Keratinocyte (primary cell): ENCODE results near the gene COL9A3. TPM values are rescaled to one million over a fixed set of nuclear protein-coding genes. Genes with fewer than 3 reads are reported as not detected.

Experiments
- DNase-seq: peaks from one replicate; pipeline ENCODE4 v3.0.0-alpha.2; 2011; ENCODE audit warnings: low read depth, missing footprints, low spot score
- FAIRE-seq: peaks from 2 replicates; lab custom pipeline; 2011; peaks lifted over from hg19 to GRCh38; lab: Jason Lieb, UNC
- H2AFZ ChIP-seq: 2 replicates; pipeline ENCODE4 v1.6.0; 2012; ENCODE audit warnings: low read length, control low read depth, inconsistent platforms; ENCODE audit not compliant: control insufficient read depth
- H3K27ac ChIP-seq: 2 replicates; pipeline ENCODE4 v1.5.1; 2011; ENCODE audit warnings: low read length; ENCODE audit not compliant: control insufficient read depth, insufficient read depth
- H3K27me3 ChIP-seq: 3 replicates; pipeline ENCODE4 v1.6.0; 2011; ENCODE audit warnings: low read length; ENCODE audit not compliant: control insufficient read depth, insufficient read depth; ENCODE audit errors: extremely low read depth
- H3K36me3 ChIP-seq, 2 experiments: 2 replicates in 1 of 2; 3 replicates in 1 of 2; pipeline ENCODE4 v1.5.1; 2011; ENCODE audit warnings: low read length in 2 of 2, mild to moderate bottlenecking in 1 of 2; ENCODE audit not compliant: control insufficient read depth in 2 of 2, insufficient read depth in 2 of 2; ENCODE audit errors: extremely low read depth in 1 of 2
- H3K4me1 ChIP-seq: 3 replicates; pipeline ENCODE4 v1.5.1; 2011; ENCODE audit warnings: low read length; ENCODE audit not compliant: control insufficient read depth, insufficient read depth; ENCODE audit errors: extremely low read depth
- H3K4me2 ChIP-seq: 3 replicates; pipeline ENCODE4 v1.6.0; 2011; ENCODE audit warnings: low read depth, low read length; ENCODE audit not compliant: control insufficient read depth, insufficient read depth; ENCODE audit errors: extremely low read depth
- H3K4me3 ChIP-seq, 3 experiments: fragments of 200-600 bp in 1 of 3; sonication (generic) in 1 of 3; 2 replicates in 2 of 3; 3 replicates in 1 of 3; pipeline ENCODE4 v1.5.1; 2011 to 2016; ENCODE audit warnings: low read length in 3 of 3, mild to moderate bottlenecking in 3 of 3, control low read depth in 2 of 3, inconsistent platforms in 1 of 3, low read depth in 1 of 3, mixed read lengths in 1 of 3, mixed run types in 1 of 3, moderate library complexity in 1 of 3; ENCODE audit not compliant: control insufficient read depth in 2 of 3, insufficient read depth in 2 of 3; ENCODE audit errors: extremely low read depth in 1 of 3
- H3K79me2 ChIP-seq: 2 replicates; pipeline ENCODE4 v1.6.0; 2012; ENCODE audit warnings: low read length; ENCODE audit not compliant: control insufficient read depth, insufficient read depth
- H3K9ac ChIP-seq: 3 replicates; pipeline ENCODE4 v1.6.0; 2011; ENCODE audit warnings: low read length; ENCODE audit not compliant: control insufficient read depth, insufficient read depth; ENCODE audit errors: extremely low read depth
- H3K9me1 ChIP-seq: 3 replicates; pipeline ENCODE4 v1.6.0; 2011; ENCODE audit warnings: low read length; ENCODE audit not compliant: control insufficient read depth, insufficient read depth; ENCODE audit errors: extremely low read depth
- H3K9me3 ChIP-seq: 2 replicates; pipeline ENCODE4 v1.5.1; 2012; ENCODE audit warnings: low read depth, low read length; ENCODE audit not compliant: control insufficient read depth
- H4K20me1 ChIP-seq: 3 replicates; pipeline ENCODE4 v1.6.0; 2011; ENCODE audit warnings: low read length; ENCODE audit not compliant: control insufficient read depth, insufficient read depth; ENCODE audit errors: extremely low read depth
- CTCF ChIP-seq, 3 experiments: IDR thresholded peaks in 1 of 3; conservative IDR thresholded peaks in 1 of 3; optimal IDR thresholded peaks in 1 of 3; 2 replicates in 2 of 3; 3 replicates in 1 of 3; pipeline versions ENCODE3 to v1.5.1; 2011; ENCODE audit warnings: low read length in 3 of 3, mild to moderate bottlenecking in 3 of 3, moderate library complexity in 2 of 3, control low read depth in 1 of 3, inconsistent platforms in 1 of 3; ENCODE audit not compliant: insufficient read depth in 2 of 3; ENCODE audit errors: extremely low read depth in 1 of 3
- EZH2 ChIP-seq: IDR thresholded peaks from one replicate; pipeline ENCODE4 v1.6.1; 2012; ENCODE audit warnings: inconsistent platforms, mild to moderate bottlenecking, low read length, moderate library complexity
- dilution Hi-C: fragments of 300-500 bp; cut with MboI; formaldehyde crosslinking; loops from one replicate; pipeline ENCODE4 v1.7.0; 2020; ENCODE audit warnings: low sequenced_read_pairs; ENCODE audit not compliant: extremely low pct_ligation_motif_present
- polyA plus RNA-seq, 5 experiments: library from polyadenylated mRNA; depleted of rRNA in 3 of 5; stranded (reverse) in 3 of 5; stranded (forward) in 1 of 5; unstranded in 1 of 5; fragments of >200 nt; gene quantifications; 1 replicate in 1 of 5; 2 replicates in 3 of 5; 3 replicates in 1 of 5; pipeline versions ENCODE4 v1.2.1 to v1.2.3, GENCODE V29; 2011 to 2012; ENCODE audit warnings: missing spikeins in 2 of 5, low read depth in 1 of 5, low replicate concordance in 1 of 5

COL9A3 gene
- polyA plus RNA-seq, 1 donor (not counting 4 experiments of a cell fraction or from before 2014, with no cell fraction given), result 4.8 TPM

- H3K4me1 ChIP-seq, result peaks cover 4% of the 10 kb centered on the region
- H3K36me3 ChIP-seq, result no peaks in the 10 kb centered on the region
- dilution Hi-C loops, result no loop called here
- FAIRE-seq (no peak), DNase-seq (no peak)
- H3K9me1 ChIP-seq, result no peaks in the 10 kb centered on the region
- no peak overlapping the region for H3K4me2 ChIP-seq
- H3K9me3 ChIP-seq, result no peaks in the 10 kb centered on the region
- no peak overlapping the region for H2AFZ ChIP-seq
- H3K27ac ChIP-seq, result no peak overlapping the region
- H3K4me3 ChIP-seq, result no peak overlapping the region
- no peak overlapping the region for H3K9ac ChIP-seq
- H4K20me1 ChIP-seq, result no peaks in the 10 kb centered on the region
- H3K79me2 ChIP-seq, result no peaks in the 10 kb centered on the region
- peaks cover 3% of the 10 kb centered on the region for H3K27me3 ChIP-seq
- TF ChIP-seq EZH2, result no peak
These were observed 37.5 kb upstream of the COL9A3 start for GRCh38 chr20:62779417-62779685.

- H3K9me3 ChIP-seq, result no peaks in the 10 kb centered on the region
- H3K4me3 ChIP-seq, result no peak overlapping the region
- peaks cover 4% of the 10 kb centered on the region for H3K4me1 ChIP-seq
- no peak overlapping the region for H3K27ac ChIP-seq
- no peaks in the 10 kb centered on the region for H3K79me2 ChIP-seq
- dilution Hi-C loops, result no loop called here
- no peak overlapping the region for H3K9ac ChIP-seq
- TF ChIP-seq EZH2 (no peak), CTCF (optimal IDR thresholded peaks at IDR 0.05 in 1 of 3, IDR thresholded peaks at IDR 0.05 in 1 of 3, conservative IDR thresholded peaks at IDR 0.05 in 1 of 3; ENCODE audit: extremely low read depth in 1 of 3, insufficient read depth in 2 of 3, low read length in 3 of 3) (no peak)
- H3K36me3 ChIP-seq, result no peaks in the 10 kb centered on the region
- H3K4me2 ChIP-seq, result no peak overlapping the region
- FAIRE-seq (no peak), DNase-seq (no peak)
- H4K20me1 ChIP-seq, result no peaks in the 10 kb centered on the region
- H3K27me3 ChIP-seq, result peaks cover 3% of the 10 kb centered on the region
- no peaks in the 10 kb centered on the region for H3K9me1 ChIP-seq
- H2AFZ ChIP-seq, result no peak overlapping the region
These were observed 36.6 kb upstream of the COL9A3 start for GRCh38 chr20:62780204-62780603.

- H3K4me3 ChIP-seq, result no peak overlapping the region
- H3K9me1 ChIP-seq, result no peaks in the 10 kb centered on the region
- H4K20me1 ChIP-seq, result no peaks in the 10 kb centered on the region
- no peak for FAIRE-seq
- H3K4me1 ChIP-seq, result peaks cover 4% of the 10 kb centered on the region
- no peak for TF ChIP-seq EZH2
- no peak for TF ChIP-seq CTCF (optimal IDR thresholded peaks at IDR 0.05 in 1 of 3, IDR thresholded peaks at IDR 0.05 in 1 of 3, conservative IDR thresholded peaks at IDR 0.05 in 1 of 3; ENCODE audit: extremely low read depth in 1 of 3, insufficient read depth in 2 of 3, low read length in 3 of 3)
- no peak overlapping the region for H2AFZ ChIP-seq
- H3K9me3 ChIP-seq, result no peaks in the 10 kb centered on the region
- H3K27ac ChIP-seq, result no peak overlapping the region
- H3K9ac ChIP-seq, result no peak overlapping the region
- peaks cover 3% of the 10 kb centered on the region for H3K27me3 ChIP-seq
- H3K79me2 ChIP-seq, result no peaks in the 10 kb centered on the region
- H3K36me3 ChIP-seq, result no peaks in the 10 kb centered on the region
- dilution Hi-C loops, result no loop called here
- no peak overlapping the region for H3K4me2 ChIP-seq
- no peak for DNase-seq
These were observed 36.2 kb upstream of the COL9A3 start for GRCh38 chr20:62780696-62781095.
